GM23338 (cell line): Measurements from ENCODE around the gene IDH1. TPM values are rescaled to one million over a fixed set of nuclear protein-coding genes. Genes with fewer than 3 reads are reported as not detected.

Experiments
- ATAC-seq: fragments of 200-7000 bp; cut with Tn5 transposase; 3 replicates; pipeline ENCODE4 v1.9.1; 2020
- DNase-seq: peaks from one replicate; pipeline ENCODE4 v3.0.0-alpha.2; 2015; ENCODE audit warnings: low spot score
- H2AFZ ChIP-seq: fragments of 200-600 bp; sonication (generic); 2 replicates; pipeline ENCODE4 v1.8.0; 2016; ENCODE audit warnings: antibody characterized with exemption, mild to moderate bottlenecking, moderate library complexity
- H3F3A ChIP-seq: fragments of 200-600 bp; sonication (generic); replicated peaks from 2 replicates; pipeline ENCODE4 v1.8.0; 2017; ENCODE audit warnings: antibody characterized with exemption, mixed run types, low read depth
- H3K27ac ChIP-seq: fragments of 200-600 bp; sonication (generic); 2 replicates; pipeline ENCODE4 v1.6.1; 2016; ENCODE audit warnings: low read depth
- H3K27me3 ChIP-seq: fragments of 200-600 bp; sonication (generic); 2 replicates; pipeline ENCODE4 v1.8.0; 2016; ENCODE audit warnings: mild to moderate bottlenecking, mixed run types, moderate library complexity; ENCODE audit not compliant: insufficient read depth
- H3K36me3 ChIP-seq: fragments of 200-600 bp; sonication (generic); 2 replicates; pipeline ENCODE4 v1.8.0; 2016; ENCODE audit warnings: mild to moderate bottlenecking; ENCODE audit not compliant: insufficient read depth
- H3K4me1 ChIP-seq: fragments of 200-600 bp; sonication (generic); 2 replicates; pipeline ENCODE4 v1.8.0; 2016; ENCODE audit warnings: mild to moderate bottlenecking, moderate library complexity; ENCODE audit not compliant: insufficient read depth
- H3K4me2 ChIP-seq: fragments of 200-600 bp; sonication (generic); 2 replicates; pipeline ENCODE4 v1.7.1; 2017; ENCODE audit warnings: mixed run types
- H3K4me3 ChIP-seq: fragments of 200-600 bp; sonication (generic); 2 replicates; pipeline ENCODE4 v1.6.1; 2016; ENCODE audit warnings: mixed run types
- H3K79me2 ChIP-seq: fragments of 200-600 bp; sonication (generic); replicated peaks from 2 replicates; pipeline ENCODE4 v1.8.0; 2017; ENCODE audit warnings: mild to moderate bottlenecking; ENCODE audit not compliant: insufficient read depth
- H3K9me2 ChIP-seq: fragments of 200-600 bp; sonication (generic); 2 replicates; pipeline ENCODE4 v1.8.0; 2017; ENCODE audit not compliant: insufficient read depth
- H4K20me1 ChIP-seq: fragments of 200-600 bp; sonication (generic); replicated peaks from 2 replicates; pipeline ENCODE4 v1.8.0; 2017; ENCODE audit warnings: mild to moderate bottlenecking; ENCODE audit not compliant: insufficient read depth
- H3K27ac Mint-ChIP-seq: 2 replicates; pipeline ENCODE4 v1.8.0; 2020; ENCODE audit warnings: inconsistent platforms, mild to moderate bottlenecking, moderate library complexity, mixed read lengths
- H3K27me3 Mint-ChIP-seq: 3 replicates; pipeline ENCODE4 v1.8.0; 2022; ENCODE audit warnings: low read depth, mild to moderate bottlenecking, moderate library complexity, mixed read lengths, inconsistent platforms; ENCODE audit not compliant: insufficient read depth, poor library complexity
- H3K36me3 Mint-ChIP-seq: 3 replicates; pipeline ENCODE4 v1.8.0; 2021; ENCODE audit warnings: low read depth, mild to moderate bottlenecking, inconsistent platforms, moderate library complexity, mixed read lengths
- H3K4me1 Mint-ChIP-seq: 3 replicates; pipeline ENCODE4 v1.8.0; 2020; ENCODE audit warnings: mild to moderate bottlenecking, inconsistent platforms, mixed read lengths
- H3K4me3 Mint-ChIP-seq: 3 replicates; pipeline ENCODE4 v1.8.0; 2021; ENCODE audit warnings: moderate library complexity, mild to moderate bottlenecking, inconsistent platforms, mixed read lengths
- H3K9me3 Mint-ChIP-seq: 3 replicates; pipeline ENCODE4 v1.8.0; 2020; ENCODE audit warnings: moderate library complexity, mild to moderate bottlenecking, inconsistent platforms, mixed read lengths
- ZNF114 ChIP-seq: fragments of 250-450 bp; sonication (Bioruptor Pico); IDR thresholded peaks from 2 replicates; pipeline ENCODE4 v1.5.0; 2020; ENCODE audit warnings: mild to moderate bottlenecking, moderate library complexity
- ZNF462 ChIP-seq: fragments of 250-450 bp; sonication (Bioruptor Pico); IDR thresholded peaks from 2 replicates; pipeline ENCODE4 v1.5.0; 2020; ENCODE audit warnings: mild to moderate bottlenecking, moderate library complexity
- polyA plus RNA-seq: library from polyadenylated mRNA; unstranded; fragments of >200 nt; fragmentation: Nextera tagmentation; extraction: Ambion mirVana; gene quantifications from 2 replicates; pipeline ENCODE4 v1.2.1, GENCODE V29; 2016
- total RNA-seq: library from RNA; depleted of rRNA; stranded (reverse); fragments of >200 nt; shearing (Covaris generic); gene quantifications from 2 replicates; pipeline ENCODE4 v1.2.3, GENCODE V29; 2014
- TF ChIP-seq, protein P1 (sequence below), 2 experiments: fragments of 200-600 bp in 1 of 2; sonication (generic) in 1 of 2; conservative IDR thresholded peaks; 2 replicates each; pipeline versions ENCODE4 v1.5.1 to v1.6.1; 2016 to 2017; ENCODE audit warnings: antibody characterized with exemption in 2 of 2, low read depth in 2 of 2, mild to moderate bottlenecking in 2 of 2, moderate library complexity in 1 of 2

The IDH1 gene
- total and polyA plus RNA-seq, 2 experiments from 2014 or later = 315 to 536 TPM

DNA sequence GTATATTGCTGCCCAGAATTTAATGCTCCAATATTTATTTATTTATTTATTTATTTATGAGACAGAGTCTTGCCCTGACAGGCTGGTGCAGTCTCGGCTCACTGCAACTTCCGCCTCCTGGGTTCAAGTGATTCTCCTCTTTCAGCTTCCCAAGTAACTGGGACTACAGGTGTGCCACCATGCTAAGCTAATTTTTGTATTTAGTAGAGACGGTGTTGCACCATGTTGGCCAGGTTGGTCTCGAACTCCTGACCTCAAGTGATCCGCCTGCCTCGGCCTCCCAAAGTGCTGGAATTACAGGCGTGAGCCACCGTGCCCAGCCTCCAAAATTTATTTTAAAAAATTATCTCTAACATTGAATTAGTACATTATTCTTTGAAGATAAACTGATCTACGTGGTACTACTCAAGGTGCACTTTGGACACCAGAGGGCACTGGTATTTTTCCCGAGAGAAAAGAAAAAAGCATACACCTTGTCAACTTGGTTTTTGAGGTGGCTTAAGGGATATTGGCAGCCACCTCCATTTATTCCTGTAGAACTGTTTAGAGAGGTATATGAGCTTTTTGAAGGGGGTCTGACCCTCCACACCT lies 1.4 kb upstream of the IDH1 start:
- no peak overlapping the region for H2AFZ ChIP-seq
- H3K4me1 Mint-ChIP-seq = peaks cover 29% of the 10 kb centered on the region
- peak overlapping the region; percentile 99; the same call in 2 of the 3 replicates for H3K4me3 Mint-ChIP-seq
- H4K20me1 ChIP-seq = peaks cover 11% of the 10 kb centered on the region
- ATAC-seq (no peak), DNase-seq (peak; percentile 58)
- H3K9me2 ChIP-seq = no peaks in the 10 kb centered on the region
- H3K36me3 ChIP-seq = peaks cover 24% of the 10 kb centered on the region
- H3F3A ChIP-seq = peaks cover 6% of the 10 kb centered on the region; the same call in 1 of the 2 replicates
- H3K36me3 Mint-ChIP-seq = peaks cover 28% of the 10 kb centered on the region
- H3K27me3 Mint-ChIP-seq = peaks cover 13% of the 10 kb centered on the region
- TF ChIP-seq ZNF114 (CRISPR knock-in tag) (no peak), ZNF462 (CRISPR knock-in tag) (no peak)
- TF ChIP-seq, protein P1, sequence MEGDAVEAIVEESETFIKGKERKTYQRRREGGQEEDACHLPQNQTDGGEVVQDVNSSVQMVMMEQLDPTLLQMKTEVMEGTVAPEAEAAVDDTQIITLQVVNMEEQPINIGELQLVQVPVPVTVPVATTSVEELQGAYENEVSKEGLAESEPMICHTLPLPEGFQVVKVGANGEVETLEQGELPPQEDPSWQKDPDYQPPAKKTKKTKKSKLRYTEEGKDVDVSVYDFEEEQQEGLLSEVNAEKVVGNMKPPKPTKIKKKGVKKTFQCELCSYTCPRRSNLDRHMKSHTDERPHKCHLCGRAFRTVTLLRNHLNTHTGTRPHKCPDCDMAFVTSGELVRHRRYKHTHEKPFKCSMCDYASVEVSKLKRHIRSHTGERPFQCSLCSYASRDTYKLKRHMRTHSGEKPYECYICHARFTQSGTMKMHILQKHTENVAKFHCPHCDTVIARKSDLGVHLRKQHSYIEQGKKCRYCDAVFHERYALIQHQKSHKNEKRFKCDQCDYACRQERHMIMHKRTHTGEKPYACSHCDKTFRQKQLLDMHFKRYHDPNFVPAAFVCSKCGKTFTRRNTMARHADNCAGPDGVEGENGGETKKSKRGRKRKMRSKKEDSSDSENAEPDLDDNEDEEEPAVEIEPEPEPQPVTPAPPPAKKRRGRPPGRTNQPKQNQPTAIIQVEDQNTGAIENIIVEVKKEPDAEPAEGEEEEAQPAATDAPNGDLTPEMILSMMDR (conservative IDR thresholded peaks at IDR 0.05; ENCODE audit: low read depth in 2 of 2) = peak; percentile 49 to 62
- peaks cover 35% of the 10 kb centered on the region for H3K79me2 ChIP-seq
- H3K9me3 Mint-ChIP-seq = no peaks in the 10 kb centered on the region; the same call in 2 of the 3 replicates
- peaks cover 24% of the 10 kb centered on the region for H3K4me1 ChIP-seq
- H3K4me2 ChIP-seq = peak overlapping the region; percentile 76; the same call in 1 of the 2 replicates
- H3K4me3 ChIP-seq = no peak overlapping the region
- peak overlapping the region; percentile 91 for H3K27ac ChIP-seq
- H3K27ac Mint-ChIP-seq = peak overlapping the region; percentile 49
- no peaks in the 10 kb centered on the region for H3K27me3 ChIP-seq
